ENCODE results near the gene SGK2.

DNA sequence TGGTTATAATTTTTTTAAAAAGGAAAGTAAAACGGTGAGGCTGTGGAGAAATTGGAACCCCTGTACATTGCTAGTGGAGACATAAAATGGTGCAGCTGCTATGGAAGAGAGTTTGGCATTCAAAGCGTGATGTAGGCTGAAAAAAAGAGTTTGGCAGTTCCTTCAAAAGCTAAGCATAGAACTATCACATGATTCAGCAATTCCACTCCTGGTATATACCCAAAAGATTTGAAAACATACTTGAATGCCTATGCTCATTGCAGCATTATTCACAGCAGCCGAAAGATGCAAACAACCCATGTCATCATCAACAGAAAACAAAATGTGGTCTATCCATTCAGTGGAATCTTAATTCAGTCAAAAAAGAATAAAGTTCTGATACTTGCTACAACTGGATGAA is 4.5 kb upstream of the SGK2 start:
- TF ChIP-seq, protein P1, sequence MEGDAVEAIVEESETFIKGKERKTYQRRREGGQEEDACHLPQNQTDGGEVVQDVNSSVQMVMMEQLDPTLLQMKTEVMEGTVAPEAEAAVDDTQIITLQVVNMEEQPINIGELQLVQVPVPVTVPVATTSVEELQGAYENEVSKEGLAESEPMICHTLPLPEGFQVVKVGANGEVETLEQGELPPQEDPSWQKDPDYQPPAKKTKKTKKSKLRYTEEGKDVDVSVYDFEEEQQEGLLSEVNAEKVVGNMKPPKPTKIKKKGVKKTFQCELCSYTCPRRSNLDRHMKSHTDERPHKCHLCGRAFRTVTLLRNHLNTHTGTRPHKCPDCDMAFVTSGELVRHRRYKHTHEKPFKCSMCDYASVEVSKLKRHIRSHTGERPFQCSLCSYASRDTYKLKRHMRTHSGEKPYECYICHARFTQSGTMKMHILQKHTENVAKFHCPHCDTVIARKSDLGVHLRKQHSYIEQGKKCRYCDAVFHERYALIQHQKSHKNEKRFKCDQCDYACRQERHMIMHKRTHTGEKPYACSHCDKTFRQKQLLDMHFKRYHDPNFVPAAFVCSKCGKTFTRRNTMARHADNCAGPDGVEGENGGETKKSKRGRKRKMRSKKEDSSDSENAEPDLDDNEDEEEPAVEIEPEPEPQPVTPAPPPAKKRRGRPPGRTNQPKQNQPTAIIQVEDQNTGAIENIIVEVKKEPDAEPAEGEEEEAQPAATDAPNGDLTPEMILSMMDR (conservative IDR thresholded peaks at IDR 0.05; ENCODE audit: low read depth in 2 of 2) = no peak
- TF ChIP-seq, protein P2, sequence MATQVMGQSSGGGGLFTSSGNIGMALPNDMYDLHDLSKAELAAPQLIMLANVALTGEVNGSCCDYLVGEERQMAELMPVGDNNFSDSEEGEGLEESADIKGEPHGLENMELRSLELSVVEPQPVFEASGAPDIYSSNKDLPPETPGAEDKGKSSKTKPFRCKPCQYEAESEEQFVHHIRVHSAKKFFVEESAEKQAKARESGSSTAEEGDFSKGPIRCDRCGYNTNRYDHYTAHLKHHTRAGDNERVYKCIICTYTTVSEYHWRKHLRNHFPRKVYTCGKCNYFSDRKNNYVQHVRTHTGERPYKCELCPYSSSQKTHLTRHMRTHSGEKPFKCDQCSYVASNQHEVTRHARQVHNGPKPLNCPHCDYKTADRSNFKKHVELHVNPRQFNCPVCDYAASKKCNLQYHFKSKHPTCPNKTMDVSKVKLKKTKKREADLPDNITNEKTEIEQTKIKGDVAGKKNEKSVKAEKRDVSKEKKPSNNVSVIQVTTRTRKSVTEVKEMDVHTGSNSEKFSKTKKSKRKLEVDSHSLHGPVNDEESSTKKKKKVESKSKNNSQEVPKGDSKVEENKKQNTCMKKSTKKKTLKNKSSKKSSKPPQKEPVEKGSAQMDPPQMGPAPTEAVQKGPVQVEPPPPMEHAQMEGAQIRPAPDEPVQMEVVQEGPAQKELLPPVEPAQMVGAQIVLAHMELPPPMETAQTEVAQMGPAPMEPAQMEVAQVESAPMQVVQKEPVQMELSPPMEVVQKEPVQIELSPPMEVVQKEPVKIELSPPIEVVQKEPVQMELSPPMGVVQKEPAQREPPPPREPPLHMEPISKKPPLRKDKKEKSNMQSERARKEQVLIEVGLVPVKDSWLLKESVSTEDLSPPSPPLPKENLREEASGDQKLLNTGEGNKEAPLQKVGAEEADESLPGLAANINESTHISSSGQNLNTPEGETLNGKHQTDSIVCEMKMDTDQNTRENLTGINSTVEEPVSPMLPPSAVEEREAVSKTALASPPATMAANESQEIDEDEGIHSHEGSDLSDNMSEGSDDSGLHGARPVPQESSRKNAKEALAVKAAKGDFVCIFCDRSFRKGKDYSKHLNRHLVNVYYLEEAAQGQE (IDR thresholded peaks at IDR 0.05; ENCODE audit: unreplicated experiment) = no peak
- no peak for TF ChIP-seq POLR2AphosphoS5 (IDR thresholded peaks at IDR 0.05; ENCODE audit: low read depth)
- TF ChIP-seq ZNF114 (CRISPR knock-in tag; IDR thresholded peaks at IDR 0.05) = no peak
- TF ChIP-seq, protein P3, sequence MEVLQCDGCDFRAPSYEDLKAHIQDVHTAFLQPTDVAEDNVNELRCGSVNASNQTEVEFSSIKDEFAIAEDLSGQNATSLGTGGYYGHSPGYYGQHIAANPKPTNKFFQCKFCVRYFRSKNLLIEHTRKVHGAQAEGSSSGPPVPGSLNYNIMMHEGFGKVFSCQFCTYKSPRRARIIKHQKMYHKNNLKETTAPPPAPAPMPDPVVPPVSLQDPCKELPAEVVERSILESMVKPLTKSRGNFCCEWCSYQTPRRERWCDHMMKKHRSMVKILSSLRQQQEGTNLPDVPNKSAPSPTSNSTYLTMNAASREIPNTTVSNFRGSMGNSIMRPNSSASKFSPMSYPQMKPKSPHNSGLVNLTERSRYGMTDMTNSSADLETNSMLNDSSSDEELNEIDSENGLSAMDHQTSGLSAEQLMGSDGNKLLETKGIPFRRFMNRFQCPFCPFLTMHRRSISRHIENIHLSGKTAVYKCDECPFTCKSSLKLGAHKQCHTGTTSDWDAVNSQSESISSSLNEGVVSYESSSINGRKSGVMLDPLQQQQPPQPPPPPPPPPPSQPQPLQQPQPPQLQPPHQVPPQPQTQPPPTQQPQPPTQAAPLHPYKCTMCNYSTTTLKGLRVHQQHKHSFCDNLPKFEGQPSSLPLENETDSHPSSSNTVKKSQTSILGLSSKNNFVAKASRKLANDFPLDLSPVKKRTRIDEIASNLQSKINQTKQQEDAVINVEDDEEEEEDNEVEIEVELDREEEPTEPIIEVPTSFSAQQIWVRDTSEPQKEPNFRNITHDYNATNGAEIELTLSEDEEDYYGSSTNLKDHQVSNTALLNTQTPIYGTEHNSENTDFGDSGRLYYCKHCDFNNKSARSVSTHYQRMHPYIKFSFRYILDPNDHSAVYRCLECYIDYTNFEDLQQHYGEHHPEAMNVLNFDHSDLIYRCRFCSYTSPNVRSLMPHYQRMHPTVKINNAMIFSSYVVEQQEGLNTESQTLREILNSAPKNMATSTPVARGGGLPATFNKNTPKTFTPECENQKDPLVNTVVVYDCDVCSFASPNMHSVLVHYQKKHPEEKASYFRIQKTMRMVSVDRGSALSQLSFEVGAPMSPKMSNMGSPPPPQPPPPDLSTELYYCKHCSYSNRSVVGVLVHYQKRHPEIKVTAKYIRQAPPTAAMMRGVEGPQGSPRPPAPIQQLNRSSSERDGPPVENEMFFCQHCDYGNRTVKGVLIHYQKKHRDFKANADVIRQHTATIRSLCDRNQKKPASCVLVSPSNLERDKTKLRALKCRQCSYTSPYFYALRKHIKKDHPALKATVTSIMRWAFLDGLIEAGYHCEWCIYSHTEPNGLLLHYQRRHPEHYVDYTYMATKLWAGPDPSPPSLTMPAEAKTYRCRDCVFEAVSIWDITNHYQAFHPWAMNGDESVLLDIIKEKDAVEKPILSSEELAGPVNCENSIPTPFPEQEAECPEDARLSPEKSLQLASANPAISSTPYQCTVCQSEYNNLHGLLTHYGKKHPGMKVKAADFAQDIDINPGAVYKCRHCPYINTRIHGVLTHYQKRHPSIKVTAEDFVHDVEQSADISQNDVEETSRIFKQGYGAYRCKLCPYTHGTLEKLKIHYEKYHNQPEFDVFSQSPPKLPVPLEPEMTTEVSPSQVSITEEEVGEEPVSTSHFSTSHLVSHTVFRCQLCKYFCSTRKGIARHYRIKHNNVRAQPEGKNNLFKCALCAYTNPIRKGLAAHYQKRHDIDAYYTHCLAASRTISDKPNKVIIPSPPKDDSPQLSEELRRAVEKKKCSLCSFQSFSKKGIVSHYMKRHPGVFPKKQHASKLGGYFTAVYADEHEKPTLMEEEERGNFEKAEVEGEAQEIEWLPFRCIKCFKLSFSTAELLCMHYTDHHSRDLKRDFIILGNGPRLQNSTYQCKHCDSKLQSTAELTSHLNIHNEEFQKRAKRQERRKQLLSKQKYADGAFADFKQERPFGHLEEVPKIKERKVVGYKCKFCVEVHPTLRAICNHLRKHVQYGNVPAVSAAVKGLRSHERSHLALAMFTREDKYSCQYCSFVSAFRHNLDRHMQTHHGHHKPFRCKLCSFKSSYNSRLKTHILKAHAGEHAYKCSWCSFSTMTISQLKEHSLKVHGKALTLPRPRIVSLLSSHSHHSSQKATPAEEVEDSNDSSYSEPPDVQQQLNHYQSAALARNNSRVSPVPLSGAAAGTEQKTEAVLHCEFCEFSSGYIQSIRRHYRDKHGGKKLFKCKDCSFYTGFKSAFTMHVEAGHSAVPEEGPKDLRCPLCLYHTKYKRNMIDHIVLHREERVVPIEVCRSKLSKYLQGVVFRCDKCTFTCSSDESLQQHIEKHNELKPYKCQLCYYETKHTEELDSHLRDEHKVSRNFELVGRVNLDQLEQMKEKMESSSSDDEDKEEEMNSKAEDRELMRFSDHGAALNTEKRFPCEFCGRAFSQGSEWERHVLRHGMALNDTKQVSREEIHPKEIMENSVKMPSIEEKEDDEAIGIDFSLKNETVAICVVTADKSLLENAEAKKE (CRISPR knock-in tag; IDR thresholded peaks at IDR 0.05) = no peak
- no peak for TF ChIP-seq EZH2 (IDR thresholded peaks at IDR 0.05; ENCODE audit: low read depth, unreplicated experiment)
- no peak for TF ChIP-seq ZNF331 (CRISPR knock-in tag; IDR thresholded peaks at IDR 0.05; ENCODE audit: low read depth)
- TF ChIP-seq JUNB (IDR thresholded peaks at IDR 0.05; ENCODE audit: unreplicated experiment) = no peak
- no peak for TF ChIP-seq CREB1 (CRISPR knock-in tag; IDR thresholded peaks at IDR 0.05; ENCODE audit: low read depth)
- TF ChIP-seq, protein P4, sequence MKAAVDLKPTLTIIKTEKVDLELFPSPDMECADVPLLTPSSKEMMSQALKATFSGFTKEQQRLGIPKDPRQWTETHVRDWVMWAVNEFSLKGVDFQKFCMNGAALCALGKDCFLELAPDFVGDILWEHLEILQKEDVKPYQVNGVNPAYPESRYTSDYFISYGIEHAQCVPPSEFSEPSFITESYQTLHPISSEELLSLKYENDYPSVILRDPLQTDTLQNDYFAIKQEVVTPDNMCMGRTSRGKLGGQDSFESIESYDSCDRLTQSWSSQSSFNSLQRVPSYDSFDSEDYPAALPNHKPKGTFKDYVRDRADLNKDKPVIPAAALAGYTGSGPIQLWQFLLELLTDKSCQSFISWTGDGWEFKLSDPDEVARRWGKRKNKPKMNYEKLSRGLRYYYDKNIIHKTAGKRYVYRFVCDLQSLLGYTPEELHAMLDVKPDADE (IDR thresholded peaks at IDR 0.05) = no peak
- TF ChIP-seq EZH2phosphoT487 (IDR thresholded peaks at IDR 0.05; ENCODE audit: unreplicated experiment) = no peak
- no peak for TF ChIP-seq NANOG (IDR thresholded peaks at IDR 0.05; ENCODE audit: borderline replicate concordance)
- no peak for TF ChIP-seq STAT1 (IDR thresholded peaks at IDR 0.05; ENCODE audit: unreplicated experiment)

All from GM23338 (cell line).